Stimulated activated CD4-positive, alpha-beta T cell treated with anti-CD3 and anti-CD28 coated beads, TNF-alpha, amount 100 ng/mL, for 24 hours (primary cell): ENCODE data around the gene OSBPL10.

Source experiments
- DNase-seq, 3 experiments: peaks; one replicate each; pipeline ENCODE4 v3.0.0-alpha.2; 2020; ENCODE audit warnings: low read depth in 3 of 3

The OSBPL10 gene

GRCh38 chr3:31615071-31615875 lies 365.8 kb downstream of the OSBPL10 start:
- no peak for DNase-seq

- no peak for DNase-seq
Observed at GRCh38 chr3:31614162-31614921, 366.7 kb downstream of the OSBPL10 start.

- no peak for DNase-seq
Observed at GRCh38 chr3:31613654-31614053, 367.4 kb downstream of the OSBPL10 start.

GRCh38 chr3:31613177-31613576 lies 367.9 kb downstream of the OSBPL10 start:
- DNase-seq, result no peak
